Measurements from ENCODE around the gene ADGRG3. TPM values are rescaled to one million over a fixed set of nuclear protein-coding genes. Genes with fewer than 3 reads are reported as not detected.

Gene ADGRG3
- total RNA-seq, 1 donor from 2014 or later: not detected

GRCh38 chr16:57645169-57645568 lies 22.9 kb upstream of the ADGRG3 start:
- intact Hi-C loops (cut with micrococcal nuclease): no loop called here

GRCh38 chr16:57645691-57646387 lies 22.3 kb upstream of the ADGRG3 start:
- H3K4me3 Mint-ChIP-seq: no peak overlapping the region
- intact Hi-C loops (cut with micrococcal nuclease): loop anchor here (2.0 kb wide), 1 partner anchor 13 kb away; no protein-coding TSS in a partner anchor
- peak overlapping the region; percentile 8 for H3K27ac Mint-ChIP-seq
- H3K36me3 Mint-ChIP-seq (ENCODE audit: low read depth): no peaks in the 10 kb centered on the region
- H3K27me3 Mint-ChIP-seq (ENCODE audit: insufficient read depth): no peaks in the 10 kb centered on the region
- no peaks in the 10 kb centered on the region for H3K9me3 Mint-ChIP-seq
- DNase-seq (ENCODE audit: low spot score): no peak
- peaks cover 22% of the 10 kb centered on the region for H3K4me1 Mint-ChIP-seq (ENCODE audit: low read depth)

More at GRCh38 chr16:57645169-57645568, 22.9 kb upstream of the ADGRG3 start:
- H3K4me3 Mint-ChIP-seq: no peak overlapping the region
- no peak overlapping the region for H3K27ac Mint-ChIP-seq
- H3K27me3 Mint-ChIP-seq (ENCODE audit: insufficient read depth): peaks cover 3% of the 10 kb centered on the region
- no peak for DNase-seq (ENCODE audit: low spot score)
- no peaks in the 10 kb centered on the region for H3K36me3 Mint-ChIP-seq (ENCODE audit: low read depth)
- no peaks in the 10 kb centered on the region for H3K9me3 Mint-ChIP-seq
- H3K4me1 Mint-ChIP-seq (ENCODE audit: low read depth): peaks cover 22% of the 10 kb centered on the region

GRCh38 chr16:57646388-57647039 lies 21.6 kb upstream of the ADGRG3 start:
- intact Hi-C loops (cut with micrococcal nuclease): loop anchor here (2.0 kb wide), 1 partner anchor 14 kb away; no protein-coding TSS in a partner anchor
- H3K36me3 Mint-ChIP-seq (ENCODE audit: low read depth): no peaks in the 10 kb centered on the region
- no peaks in the 10 kb centered on the region for H3K9me3 Mint-ChIP-seq
- no peak for DNase-seq (ENCODE audit: low spot score)
- no peaks in the 10 kb centered on the region for H3K27me3 Mint-ChIP-seq (ENCODE audit: insufficient read depth)
- H3K4me1 Mint-ChIP-seq (ENCODE audit: low read depth): peaks cover 25% of the 10 kb centered on the region
- no peak overlapping the region for H3K27ac Mint-ChIP-seq
- H3K4me3 Mint-ChIP-seq: no peak overlapping the region

GRCh38 chr16:57647136-57647875 lies 20.8 kb upstream of the ADGRG3 start:
- no peaks in the 10 kb centered on the region for H3K9me3 Mint-ChIP-seq
- intact Hi-C loops (cut with micrococcal nuclease): loop anchor here (2.0 kb wide), 1 partner anchor 15 kb away; no protein-coding TSS in a partner anchor
- H3K4me3 Mint-ChIP-seq: no peak overlapping the region
- no peaks in the 10 kb centered on the region for H3K36me3 Mint-ChIP-seq (ENCODE audit: low read depth)
- peaks cover 33% of the 10 kb centered on the region for H3K4me1 Mint-ChIP-seq (ENCODE audit: low read depth)
- DNase-seq (ENCODE audit: low spot score): no peak
- peak overlapping the region; percentile 48 for H3K27ac Mint-ChIP-seq
- H3K27me3 Mint-ChIP-seq (ENCODE audit: insufficient read depth): no peaks in the 10 kb centered on the region

- Mint-ChIP-seq H3K9me3 (no peaks in the 10 kb centered on the region), H3K4me3 (no peak overlapping the region), H3K27me3 (ENCODE audit: insufficient read depth) (no peaks in the 10 kb centered on the region), H3K36me3 (ENCODE audit: low read depth) (no peaks in the 10 kb centered on the region), H3K4me1 (ENCODE audit: low read depth) (peaks cover 34% of the 10 kb centered on the region), H3K27ac (peak overlapping the region; percentile 48)
- intact Hi-C loops (cut with micrococcal nuclease): no loop called here
- no peak for DNase-seq (ENCODE audit: low spot score)
These were observed 20.0 kb upstream of the ADGRG3 start for GRCh38 chr16:57648125-57648524.

- H3K4me3 Mint-ChIP-seq: no peak overlapping the region
- peak overlapping the region; percentile 45 for H3K27ac Mint-ChIP-seq
- no peaks in the 10 kb centered on the region for H3K9me3 Mint-ChIP-seq
These were observed 19.3 kb upstream of the ADGRG3 start for GRCh38 chr16:57648581-57649442.

GRCh38 chr16:57649443-57649751 lies 18.7 kb upstream of the ADGRG3 start:
- intact Hi-C loops (cut with micrococcal nuclease): loop anchor here (1.0 kb wide), 7 partner anchors 40 to 108 kb away; partner anchors contain the start of gene KATNB1
- no peaks in the 10 kb centered on the region for H3K27me3 Mint-ChIP-seq (ENCODE audit: insufficient read depth)
- peaks cover 34% of the 10 kb centered on the region for H3K4me1 Mint-ChIP-seq (ENCODE audit: low read depth)
- no peak for DNase-seq (ENCODE audit: low spot score)
- H3K27ac Mint-ChIP-seq: no peak overlapping the region
- no peaks in the 10 kb centered on the region for H3K36me3 Mint-ChIP-seq (ENCODE audit: low read depth)
- no peaks in the 10 kb centered on the region for H3K9me3 Mint-ChIP-seq
- no peak overlapping the region for H3K4me3 Mint-ChIP-seq

More at GRCh38 chr16:57648581-57649442, 19.3 kb upstream of the ADGRG3 start:
- Mint-ChIP-seq H3K36me3 (ENCODE audit: low read depth) (no peaks in the 10 kb centered on the region), H3K4me1 (ENCODE audit: low read depth) (peaks cover 34% of the 10 kb centered on the region), H3K27me3 (ENCODE audit: insufficient read depth) (no peaks in the 10 kb centered on the region)
- peak; percentile 81 for DNase-seq (ENCODE audit: low spot score)
- intact Hi-C loops (cut with micrococcal nuclease): loop anchor here (1.0 kb wide), 7 partner anchors 40 to 108 kb away; partner anchors contain the start of gene KATNB1

GRCh38 chr16:57649846-57650245 lies 18.3 kb upstream of the ADGRG3 start:
- Mint-ChIP-seq H3K4me3 (no peak overlapping the region), H3K36me3 (ENCODE audit: low read depth) (no peaks in the 10 kb centered on the region)
- intact Hi-C loops (cut with micrococcal nuclease): loop anchor here (1.0 kb wide), 7 partner anchors 41 to 107 kb away; partner anchors contain the start of gene KATNB1

GRCh38 chr16:57651344-57652333 lies 16.5 kb upstream of the ADGRG3 start:
- intact Hi-C loops (cut with micrococcal nuclease): no loop called here
- H3K4me3 Mint-ChIP-seq: no peak overlapping the region
- peak; percentile 36 for DNase-seq (ENCODE audit: low spot score)
- no peaks in the 10 kb centered on the region for H3K36me3 Mint-ChIP-seq (ENCODE audit: low read depth)
- H3K27ac Mint-ChIP-seq: peak overlapping the region; percentile 36
- H3K4me1 Mint-ChIP-seq (ENCODE audit: low read depth): peaks cover 34% of the 10 kb centered on the region
- H3K27me3 Mint-ChIP-seq (ENCODE audit: insufficient read depth): no peaks in the 10 kb centered on the region
- H3K9me3 Mint-ChIP-seq: no peaks in the 10 kb centered on the region

More at GRCh38 chr16:57649846-57650245, 18.3 kb upstream of the ADGRG3 start:
- H3K27ac Mint-ChIP-seq: no peak overlapping the region
- peaks cover 34% of the 10 kb centered on the region for H3K4me1 Mint-ChIP-seq (ENCODE audit: low read depth)
- no peak for DNase-seq (ENCODE audit: low spot score)
- H3K27me3 Mint-ChIP-seq (ENCODE audit: insufficient read depth): no peaks in the 10 kb centered on the region
- H3K9me3 Mint-ChIP-seq: no peaks in the 10 kb centered on the region

GRCh38 chr16:57652695-57653471 lies 15.2 kb upstream of the ADGRG3 start:
- DNase-seq (ENCODE audit: low spot score): no peak
- intact Hi-C loops (cut with micrococcal nuclease): no loop called here
- H3K36me3 Mint-ChIP-seq (ENCODE audit: low read depth): no peaks in the 10 kb centered on the region
- H3K27me3 Mint-ChIP-seq (ENCODE audit: insufficient read depth): no peaks in the 10 kb centered on the region
- H3K27ac Mint-ChIP-seq: no peak overlapping the region
- peaks cover 27% of the 10 kb centered on the region for H3K4me1 Mint-ChIP-seq (ENCODE audit: low read depth)
- no peak overlapping the region for H3K4me3 Mint-ChIP-seq
- no peaks in the 10 kb centered on the region for H3K9me3 Mint-ChIP-seq

- H3K9me3 Mint-ChIP-seq: no peaks in the 10 kb centered on the region
- H3K36me3 Mint-ChIP-seq (ENCODE audit: low read depth): no peaks in the 10 kb centered on the region
- H3K4me1 Mint-ChIP-seq (ENCODE audit: low read depth): peaks cover 16% of the 10 kb centered on the region
- no peaks in the 10 kb centered on the region for H3K27me3 Mint-ChIP-seq (ENCODE audit: insufficient read depth)
- no peak overlapping the region for H3K27ac Mint-ChIP-seq
- no peak for DNase-seq (ENCODE audit: low spot score)
- intact Hi-C loops (cut with micrococcal nuclease): no loop called here
- no peak overlapping the region for H3K4me3 Mint-ChIP-seq
These were observed 14.2 kb upstream of the ADGRG3 start for GRCh38 chr16:57653936-57654335.

Measured in activated T-helper 1 cell treated with anti-CD3 and anti-CD28 coated beads, Interleukin-12 subunit alpha, Interleukin-12 subunit beta, Interleukin-2, Interleukin-4 antibody, amounts not matched to agents 30 ng/mL and 10 ng/mL and 1 ng/mL, durations not matched to agents 14 hours and 24 hours and 36 hours (primary cell).